H1 (cell line): ENCODE data around the gene EML4. TPM values are rescaled to one million over a fixed set of nuclear protein-coding genes. Genes with fewer than 3 reads are reported as not detected.

Source experiments
- ASH2L ChIP-seq: fragments of 200-600, 300-600 bp; sonication (generic); IDR thresholded peaks from one replicate; pipeline ENCODE4 v1.7.1; 2017; ENCODE audit warnings: low read length
- EP300 ChIP-seq, 2 experiments: IDR thresholded peaks; 1 replicate in 1 of 2; 2 replicates in 1 of 2; pipeline ENCODE4 v1.6.1; 2011 to 2012; ENCODE audit warnings: low read depth in 2 of 2, low read length in 2 of 2, mild to moderate bottlenecking in 2 of 2, borderline replicate concordance in 1 of 2, inconsistent platforms in 1 of 2, moderate library complexity in 1 of 2
- GTF2F1 ChIP-seq: IDR thresholded peaks from 2 replicates; pipeline ENCODE4 v1.6.1; 2012; ENCODE audit warnings: low read depth, low read length, improper control_type of control experiment, borderline replicate concordance
- KDM4A ChIP-seq: IDR thresholded peaks from one replicate; pipeline ENCODE4 v1.7.1; 2012; ENCODE audit warnings: low read depth, mild to moderate bottlenecking, moderate library complexity, low read length, inconsistent platforms; ENCODE audit not compliant: severe bottlenecking
- KDM5A ChIP-seq: fragments of 200-600 bp; IDR thresholded peaks from 2 replicates; pipeline ENCODE4 v1.7.1; 2012; ENCODE audit warnings: mild to moderate bottlenecking, low read length, inconsistent platforms, mixed read lengths
- RNF2 ChIP-seq: fragments of 200-900, 300-1000 bp; sonication (generic); IDR thresholded peaks from 2 replicates; pipeline ENCODE4 v1.7.1; 2016; ENCODE audit warnings: borderline replicate concordance, low read depth, mild to moderate bottlenecking, antibody characterized with exemption, low read length; ENCODE audit not compliant: poor library complexity, severe bottlenecking; ENCODE audit errors: missing control alignments
- SIRT6 ChIP-seq: IDR thresholded peaks from one replicate; pipeline ENCODE4 v1.7.1; 2012; ENCODE audit warnings: low read length, inconsistent platforms
- polyA plus RNA-seq, 7 experiments: library from polyadenylated mRNA; depleted of rRNA in 3 of 7; stranded (reverse) in 5 of 7; unstranded in 2 of 7; fragments of >200 nt in 5 of 7; fragments of 200-250 nt in 2 of 7; gene quantifications; 1 replicate in 5 of 7; 2 replicates in 1 of 7; 4 replicates in 1 of 7; pipeline versions ENCODE4 v1.2.1 to v1.2.3, GENCODE V29; 2011 to 2013; ENCODE audit warnings: missing spikeins in 2 of 7, mixed read lengths in 2 of 7
- total RNA-seq: library from RNA; stranded (reverse); fragmentation: NEBNext Ultra II Directional; extraction: Animal tissue kit (Norgen Biotek cat#: 25700); gene quantifications from 2 replicates; pipeline ENCODE4 v1.2.1, GENCODE V29; 2021
- TF ChIP-seq, protein P1 (sequence below): IDR thresholded peaks from 2 replicates; pipeline ENCODE4 v1.6.1; 2012; ENCODE audit warnings: inconsistent platforms

Gene EML4
- total and polyA plus RNA-seq, 2 of the 8 experiments (the other 6 are each of a cell fraction or from before 2014, with no cell fraction given) = 50.1 to 104 TPM

GRCh38 chr2:42321452-42322064 lies 152.4 kb downstream of the EML4 start (continued):
- no peak for TF ChIP-seq KDM4A
- no peak for TF ChIP-seq GTF2F1
- TF ChIP-seq, protein P1, sequence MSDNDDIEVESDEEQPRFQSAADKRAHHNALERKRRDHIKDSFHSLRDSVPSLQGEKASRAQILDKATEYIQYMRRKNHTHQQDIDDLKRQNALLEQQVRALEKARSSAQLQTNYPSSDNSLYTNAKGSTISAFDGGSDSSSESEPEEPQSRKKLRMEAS = no peak
- no peak for TF ChIP-seq SIRT6
- no peak for TF ChIP-seq KDM5A
- TF ChIP-seq ASH2L = no peak
- no peak for TF ChIP-seq EP300 (IDR thresholded peaks at IDR 0.05; ENCODE audit: borderline replicate concordance in 1 of 2, low read depth in 2 of 2, low read length in 2 of 2)
- no peak for TF ChIP-seq RNF2
